T47D (cell line): ENCODE data around the gene AFTPH.

Experiments used
- DNase-seq, 2 experiments: peaks; one replicate each; pipeline versions ENCODE4 v3.0.0 to v3.0.0-alpha.2; 2011 to 2012; ENCODE audit warnings: low read depth in 1 of 2, low spot score in 1 of 2
- JUND ChIP-seq: IDR thresholded peaks from 2 replicates; pipeline ENCODE4 v1.6.1; 2012; ENCODE audit warnings: low read depth
- in situ Hi-C: cut with HindIII; loops from 2 replicates; pipeline ENCODE4 v1.10.0; 2016; ENCODE audit warnings: low sequenced_read_pairs, low pct_unique_long_range_greater_than_20kb

The AFTPH gene

DNA sequence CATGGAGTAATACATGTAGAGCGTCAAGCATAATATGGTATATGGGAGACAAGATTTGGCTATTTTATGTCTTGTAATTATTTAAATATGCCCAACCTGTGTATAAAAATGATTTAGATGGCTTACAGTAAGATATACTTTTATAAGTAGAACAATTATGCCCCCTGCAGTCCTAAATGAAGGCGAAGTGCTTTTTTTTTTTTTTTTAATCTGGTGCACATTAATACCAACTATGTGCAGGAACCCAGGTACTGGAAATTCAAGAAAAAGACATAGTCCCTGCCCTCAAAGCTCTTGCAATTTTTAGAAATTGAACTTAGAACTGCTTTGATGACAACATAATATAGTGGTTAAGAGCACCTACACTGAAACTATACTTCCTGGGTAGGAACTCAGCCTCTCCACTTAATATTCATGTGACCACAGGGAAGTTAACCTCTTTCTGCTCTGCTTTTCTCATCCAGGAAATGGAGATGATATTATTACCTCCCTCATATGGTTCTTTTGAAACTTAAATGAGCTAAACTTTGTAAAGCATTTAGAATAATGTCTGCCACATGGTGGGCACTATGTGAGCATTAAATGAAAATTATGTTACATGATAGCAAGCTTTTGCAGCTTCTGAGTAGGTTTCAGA is 38.1 kb downstream of the AFTPH start:
- TF ChIP-seq JUND = no peak
- DNase-seq = peak in 1 of 2 experiments; percentile 9
- in situ Hi-C loops = no loop called here

DNA sequence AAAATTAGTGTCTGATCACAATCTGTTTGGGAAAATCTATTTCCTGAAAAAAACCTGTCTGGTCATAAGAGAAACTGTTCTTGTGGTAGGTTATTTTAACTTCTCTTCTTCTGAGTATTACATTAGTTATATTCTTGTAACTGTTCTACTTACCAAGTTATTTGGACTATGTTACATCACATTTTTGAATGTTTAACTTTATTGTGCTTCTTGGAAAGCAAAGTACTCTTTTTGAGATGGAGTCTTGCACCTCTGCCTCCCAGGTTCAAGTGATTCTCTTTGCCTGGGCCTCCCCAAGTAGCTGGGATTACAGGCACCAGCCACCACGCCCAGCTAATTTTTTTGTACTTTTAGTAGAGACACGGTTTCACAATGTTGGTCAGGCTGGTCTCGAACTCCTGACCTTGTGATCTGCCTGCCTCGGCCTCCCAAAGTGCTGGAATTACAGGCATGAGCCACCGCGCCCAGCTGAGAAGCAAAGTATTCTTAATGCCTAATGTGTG is 39.4 kb downstream of the AFTPH start:
- in situ Hi-C loops = no loop called here
- no peak for TF ChIP-seq JUND
- no peak for DNase-seq

DNA sequence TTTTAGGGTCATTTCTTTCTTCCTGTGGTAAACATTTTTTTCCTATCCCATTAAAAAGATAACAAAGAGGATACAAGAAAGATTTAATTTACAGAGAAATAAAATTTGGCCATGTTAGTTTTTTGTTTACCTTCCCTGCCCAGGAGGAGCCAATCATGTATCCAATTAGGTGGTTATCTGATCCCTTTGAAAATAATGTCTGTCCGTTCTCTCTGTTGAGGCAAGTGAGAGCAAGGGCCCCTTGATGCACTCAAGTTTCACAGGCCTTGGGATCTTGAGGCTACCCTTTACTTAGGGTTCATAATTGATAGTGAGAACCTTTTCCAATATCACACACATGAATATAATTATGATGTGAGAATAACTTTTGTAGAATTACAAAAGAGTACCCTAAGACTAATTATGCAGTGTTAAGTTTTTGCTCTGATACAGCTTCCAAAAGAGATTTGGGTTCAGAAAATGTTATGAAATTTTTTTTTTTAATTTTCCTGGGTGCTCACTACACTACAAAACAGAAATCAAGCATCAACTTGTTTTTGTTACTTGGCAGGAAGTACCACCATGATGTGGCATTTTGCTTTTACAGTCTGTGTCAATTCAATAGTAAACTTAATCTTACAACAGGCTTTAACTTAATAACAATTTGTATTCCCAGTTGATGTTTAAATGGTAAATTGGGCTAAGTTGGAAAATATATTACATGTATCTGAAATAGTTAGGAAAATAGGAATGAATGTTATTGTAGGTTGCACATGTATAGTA is 42.0 kb downstream of the AFTPH start:
- in situ Hi-C loops = no loop called here

DNA sequence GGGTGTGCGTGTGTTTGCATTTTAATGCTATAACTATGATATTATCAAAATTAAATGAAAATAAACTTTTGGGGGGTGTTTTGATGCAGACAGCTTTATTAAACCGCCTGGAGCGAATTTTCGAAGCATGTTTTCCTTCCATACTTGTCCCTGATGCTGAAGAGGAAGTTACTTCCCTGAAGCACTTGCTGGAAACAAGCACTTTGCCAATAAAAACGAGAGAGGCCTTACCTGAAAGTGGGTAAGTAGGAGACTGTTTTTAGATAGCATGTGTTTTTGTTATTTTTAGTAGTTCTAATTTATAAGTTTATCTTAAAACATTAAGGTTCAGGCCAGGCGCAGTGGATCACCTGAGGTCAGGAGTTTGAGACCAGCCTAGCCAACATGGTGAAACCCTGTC is 43.3 kb downstream of the AFTPH start:
- no peak for TF ChIP-seq JUND
- in situ Hi-C loops = no loop called here
- no peak for DNase-seq

More for the DNA sequence above, 42.0 kb downstream of the AFTPH start:
- no peak for TF ChIP-seq JUND
- DNase-seq = no peak

DNA sequence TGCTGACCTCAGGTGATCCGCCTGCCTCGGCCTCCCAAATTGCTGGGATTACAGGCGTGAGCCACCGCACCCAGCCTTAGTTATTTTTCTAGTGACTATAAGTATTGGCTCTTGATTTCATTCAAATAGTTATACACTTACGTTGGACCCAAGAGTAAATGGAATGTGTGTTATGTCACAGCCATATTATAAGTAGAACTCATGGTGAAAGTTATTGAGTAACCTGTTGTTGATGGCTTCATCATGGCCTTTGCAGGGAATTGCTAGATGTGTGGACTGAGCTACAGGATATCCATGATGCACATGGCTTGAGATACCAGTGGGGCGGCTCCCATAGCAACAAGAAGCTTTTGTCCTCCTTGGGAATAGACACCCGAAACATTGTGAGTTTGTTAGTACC is 44.7 kb downstream of the AFTPH start:
- DNase-seq = no peak
- no peak for TF ChIP-seq JUND
- in situ Hi-C loops = no loop called here

DNA sequence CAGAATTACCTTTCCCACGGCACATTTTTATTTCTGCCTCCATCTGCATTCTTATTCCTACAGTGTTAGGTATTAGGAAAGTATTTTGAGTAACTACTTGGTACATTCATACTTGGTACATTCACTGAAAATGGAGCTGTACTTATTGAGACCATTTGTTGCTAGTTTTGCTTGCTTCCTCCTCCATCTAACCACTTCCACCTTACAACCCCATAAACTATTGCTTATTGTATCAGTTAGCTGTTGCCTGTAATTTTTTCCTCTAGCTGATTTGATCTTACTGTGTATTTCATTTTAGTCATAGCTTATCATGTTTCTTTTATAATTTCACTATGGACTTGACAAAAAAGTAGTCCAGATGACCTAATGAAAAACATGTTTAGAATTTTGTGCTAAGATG is 50.7 kb downstream of the AFTPH start:
- TF ChIP-seq JUND = no peak
- in situ Hi-C loops = no loop called here
- no peak for DNase-seq

DNA sequence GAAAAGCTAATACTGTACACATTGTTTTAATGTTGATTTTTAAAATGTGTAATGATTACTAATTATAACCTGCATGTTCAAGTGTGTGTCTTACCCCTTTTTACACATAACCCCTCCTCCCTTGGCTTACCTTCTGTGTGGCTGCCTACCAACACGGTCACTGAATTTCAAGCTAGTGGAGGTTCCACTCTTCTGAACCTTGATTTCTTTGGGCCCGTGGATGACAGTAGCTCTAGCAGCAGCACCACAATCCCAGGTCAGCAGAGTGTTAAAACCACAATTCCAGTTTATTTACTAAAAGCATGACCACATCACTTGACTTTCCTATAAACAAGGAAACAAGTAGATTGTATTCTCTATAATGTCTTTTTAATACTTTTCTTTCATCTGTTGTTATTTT is 56.9 kb downstream of the AFTPH start:
- in situ Hi-C loops = no loop called here
- no peak for DNase-seq
- no peak for TF ChIP-seq JUND

DNA sequence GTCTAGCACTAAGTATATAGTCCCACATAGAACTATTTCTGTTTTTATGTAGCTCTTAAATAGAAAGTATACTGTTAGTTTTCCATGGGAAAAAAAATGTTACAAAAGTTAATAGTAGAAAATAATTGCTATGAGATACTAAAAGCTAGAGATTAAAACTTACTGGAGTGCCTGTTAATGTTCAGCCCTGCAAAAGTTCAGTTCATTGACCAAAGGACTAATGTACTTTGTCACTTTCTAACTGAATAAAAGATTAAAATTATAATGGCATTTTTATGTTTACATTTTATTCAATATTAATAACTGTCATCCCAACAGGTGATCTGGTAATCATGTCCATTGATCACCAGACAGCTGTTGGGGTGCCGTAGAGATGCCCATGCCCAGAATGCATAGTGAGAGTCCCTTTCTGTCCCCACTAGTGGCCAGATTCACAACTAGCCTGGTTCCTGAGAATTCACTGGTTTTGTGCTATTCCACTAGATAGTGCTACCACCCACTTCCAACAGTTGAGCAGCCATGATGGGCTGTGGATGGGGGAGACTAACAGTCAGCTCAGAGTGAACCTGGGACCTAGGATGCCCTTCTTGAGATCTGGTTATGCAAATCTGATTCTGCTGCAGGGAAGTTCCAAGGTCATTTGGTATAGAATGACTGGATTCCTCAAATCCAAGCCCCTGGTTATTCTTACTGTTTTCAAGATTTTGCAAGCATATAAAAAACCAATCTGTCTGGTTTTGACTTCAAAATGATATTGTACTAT is 57.8 kb downstream of the AFTPH start:
- no peak for TF ChIP-seq JUND
- DNase-seq = no peak
- in situ Hi-C loops = no loop called here

DNA sequence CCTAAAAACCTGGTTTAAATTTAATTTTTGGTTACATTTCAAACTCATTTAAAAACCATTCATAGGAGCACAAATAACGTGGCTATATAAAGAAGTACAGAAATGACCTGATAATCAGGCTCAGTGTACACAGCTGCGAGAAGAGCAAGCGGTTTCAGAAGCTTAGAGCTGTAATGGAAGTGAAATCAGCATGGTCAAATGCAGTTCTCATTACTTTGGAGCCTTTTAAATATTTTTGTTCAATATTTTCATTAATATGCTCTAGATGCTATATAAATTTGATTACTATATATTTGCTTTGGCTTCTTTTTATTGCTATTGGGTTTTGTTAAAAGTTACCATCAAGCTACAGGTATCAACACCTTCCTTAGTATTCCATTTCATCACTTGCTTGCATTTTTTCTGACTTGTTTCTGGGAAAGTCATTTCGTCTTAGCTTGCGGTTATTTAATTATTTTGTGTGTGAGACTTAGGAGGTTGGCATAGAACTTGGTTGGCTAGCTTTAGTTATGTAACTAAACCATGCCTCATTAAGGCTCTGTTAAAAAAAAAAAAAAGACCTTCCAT is 58.7 kb downstream of the AFTPH start:
- TF ChIP-seq JUND = no peak
- in situ Hi-C loops = no loop called here
- no peak for DNase-seq

DNA sequence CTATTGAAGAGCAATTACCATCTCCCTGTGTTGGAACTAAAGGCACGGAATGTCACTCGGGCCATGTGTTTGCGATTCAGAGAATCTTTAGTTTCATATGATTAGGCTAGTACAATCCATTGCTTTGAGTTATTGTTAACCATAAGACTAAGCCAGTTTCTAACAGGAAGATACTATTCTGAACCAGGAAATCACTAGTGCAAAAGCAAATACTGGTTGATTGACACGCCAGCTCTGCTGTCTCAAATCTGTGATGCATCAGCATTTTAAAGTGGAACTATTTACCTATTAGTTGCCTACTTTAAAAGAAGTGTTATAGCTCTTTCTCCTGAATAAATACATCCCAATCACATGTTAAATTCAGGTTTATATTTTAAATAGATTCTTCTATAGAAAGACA is 61.9 kb downstream of the AFTPH start:
- no peak for DNase-seq
- no peak for TF ChIP-seq JUND
- in situ Hi-C loops = no loop called here

DNA sequence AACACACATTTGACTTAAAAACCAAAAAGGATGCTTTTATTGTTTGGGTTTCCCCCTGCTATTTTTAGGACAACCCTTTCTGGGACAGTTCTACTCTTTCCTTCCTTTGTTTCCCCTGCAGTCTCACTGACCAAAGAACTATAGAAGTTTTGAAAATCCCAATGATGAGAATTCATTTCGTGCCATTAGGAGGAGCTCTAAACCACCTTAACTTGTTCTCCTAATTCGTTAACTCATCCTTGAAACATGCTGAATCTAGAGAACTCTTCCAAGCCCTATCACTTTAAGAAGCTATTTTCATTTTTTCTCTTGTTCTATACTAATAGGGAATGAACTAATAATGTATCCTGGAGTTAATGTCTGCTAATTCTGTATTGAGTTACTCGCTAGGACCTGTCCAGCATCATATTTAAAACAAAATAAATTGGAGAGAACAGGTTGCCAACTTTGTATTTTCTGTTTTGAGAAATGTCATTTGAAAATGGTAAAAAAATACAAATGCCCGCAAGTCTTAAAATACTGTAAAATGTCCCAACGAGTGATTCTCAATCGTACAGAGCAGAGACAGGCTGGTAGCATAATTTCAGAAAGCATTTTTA is 62.9 kb downstream of the AFTPH start:
- peak; percentile 27 to 55 for DNase-seq
- in situ Hi-C loops = no loop called here
- no peak for TF ChIP-seq JUND

DNA sequence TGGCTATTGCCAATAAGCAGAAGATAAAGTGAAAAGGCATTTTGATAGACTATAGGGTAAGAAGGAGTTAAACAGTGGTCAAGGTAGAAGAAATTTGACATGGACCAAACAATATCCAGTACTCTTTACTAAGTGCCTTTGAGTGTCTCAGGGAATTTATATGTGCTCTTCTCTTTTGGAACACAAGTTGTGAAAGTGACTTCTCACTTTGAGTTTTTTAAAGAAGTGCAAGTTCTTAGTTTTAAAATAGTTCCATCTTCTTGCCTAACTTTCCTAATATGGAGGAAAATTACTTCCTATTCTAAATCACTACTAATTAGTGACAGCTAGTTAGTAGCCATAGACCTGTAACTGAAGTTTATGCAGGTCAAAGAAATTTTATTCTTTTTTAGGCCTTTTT is 63.4 kb downstream of the AFTPH start:
- DNase-seq = no peak
- in situ Hi-C loops = no loop called here
- no peak for TF ChIP-seq JUND
